HG03025 (cell line): ENCODE measurements around the gene FIG4.
"Not testable (repeated sequence)": the region's sequence is repeated elsewhere in the genome, so short reads cannot be mapped to it uniquely, and the experiment has no call there.

ENCODE experiments used
- ATAC-seq: cut with Tn5 transposase; IDR thresholded peaks from one replicate; pipeline ENCODE4 v1.9.1; 2021; ENCODE audit warnings: mild to moderate bottlenecking, moderate library complexity; ENCODE audit not compliant: unreplicated experiment, low FRiP score

Gene FIG4

GRCh38 chr6:109690737-109691621, at the start of gene FIG4, which contains the start of gene AK9:
FIG4 (plus strand) TSS chr6:109691296; CDS start chr6:109691436, 140 bp downstream.
AK9 (minus strand) TSS chr6:109691202; CDS start chr6:109675745, 15,457 bp downstream.
- ATAC-seq, result peak; percentile 93

DNA sequence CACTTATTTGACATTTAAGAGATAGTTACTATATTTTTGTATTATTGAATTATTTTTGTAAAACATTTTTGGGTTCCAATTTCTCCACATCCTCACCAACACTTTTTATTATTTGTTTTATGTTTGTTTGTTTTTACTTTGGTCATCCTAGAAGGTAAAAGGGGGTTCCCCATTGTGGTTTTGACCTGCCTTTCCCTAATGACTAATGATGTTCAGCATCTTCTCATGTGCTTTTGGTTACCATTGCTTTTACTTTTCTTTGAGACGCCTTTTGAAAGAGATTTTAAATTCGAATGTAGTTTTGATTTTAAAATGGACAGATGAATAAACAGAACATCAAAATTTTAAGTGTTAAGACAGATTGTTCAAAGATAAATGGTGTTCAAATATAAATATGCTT, 47.0 kb upstream of the FIG4 start:
- ATAC-seq, result no peak

GRCh38 chr6:109653264-109653663, 37.8 kb upstream of the FIG4 start:
- ATAC-seq, result no peak

- ATAC-seq, result no peak
These were observed 35.3 kb upstream of the FIG4 start for GRCh38 chr6:109655761-109656262.

- ATAC-seq, result no peak
These were observed 30.4 kb upstream of the FIG4 start for GRCh38 chr6:109660526-109661320.

DNA sequence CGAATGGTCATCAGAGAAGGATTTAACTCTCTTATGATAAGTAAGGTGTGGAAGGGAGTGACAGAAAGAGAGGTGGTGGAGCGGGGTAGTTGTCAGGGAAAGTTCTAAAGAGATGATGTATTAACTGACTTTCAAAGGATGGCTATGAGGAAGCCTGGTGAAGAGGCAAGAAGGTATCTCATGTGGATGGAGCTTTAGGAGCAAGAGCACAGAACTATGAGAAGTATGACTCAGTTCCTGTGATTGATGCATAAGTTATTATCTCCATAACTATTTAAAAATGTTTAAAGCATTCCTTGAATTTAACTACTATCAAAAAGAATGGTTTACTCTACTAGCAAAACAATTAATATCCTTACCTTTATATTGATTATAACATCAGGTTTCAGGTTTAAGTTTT, 28.9 kb upstream of the FIG4 start:
- ATAC-seq, result no peak

GRCh38 chr6:109669811-109670210, 21.3 kb upstream of the FIG4 start:
- no peak for ATAC-seq

DNA sequence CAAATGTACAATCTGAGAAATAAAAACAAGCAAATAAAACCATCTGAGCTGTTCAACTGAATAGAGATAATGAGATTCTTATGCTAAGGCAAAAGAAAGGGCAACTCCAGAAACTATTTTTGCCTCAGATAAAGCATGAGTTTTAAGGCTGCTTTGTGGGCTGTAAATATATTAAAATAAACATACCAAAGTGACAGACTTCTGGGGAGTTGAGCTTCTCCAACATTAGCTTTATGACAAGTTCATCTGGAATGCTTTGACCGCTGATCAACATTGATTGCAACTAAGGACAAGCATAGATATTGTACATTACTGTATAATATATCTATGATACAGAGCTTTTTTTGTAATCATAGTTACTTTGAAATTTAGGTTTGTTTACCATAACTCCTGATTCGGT, 19.4 kb upstream of the FIG4 start:
- ATAC-seq, result no peak

DNA sequence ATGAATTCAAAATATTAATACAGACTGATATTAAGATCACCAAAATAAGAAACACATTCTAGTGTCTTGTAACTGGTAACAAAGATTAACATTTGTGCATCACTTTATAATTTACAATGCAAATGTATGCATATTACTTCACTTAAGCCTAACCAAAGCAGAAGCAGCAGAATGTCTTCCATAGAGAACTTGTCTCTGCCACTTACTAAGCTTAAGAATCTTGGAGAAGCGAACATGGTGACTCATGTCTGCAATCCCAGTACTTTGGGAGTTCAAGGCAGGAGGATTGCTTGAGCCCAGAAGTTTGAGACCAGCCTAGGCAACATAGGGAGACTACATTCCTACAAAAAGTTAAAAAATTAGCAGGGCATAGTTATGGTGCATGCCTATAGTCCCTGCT, 18.9 kb upstream of the FIG4 start:
- ATAC-seq, result no peak

GRCh38 chr6:109672839-109673238, 18.3 kb upstream of the FIG4 start:
- no peak for ATAC-seq

DNA sequence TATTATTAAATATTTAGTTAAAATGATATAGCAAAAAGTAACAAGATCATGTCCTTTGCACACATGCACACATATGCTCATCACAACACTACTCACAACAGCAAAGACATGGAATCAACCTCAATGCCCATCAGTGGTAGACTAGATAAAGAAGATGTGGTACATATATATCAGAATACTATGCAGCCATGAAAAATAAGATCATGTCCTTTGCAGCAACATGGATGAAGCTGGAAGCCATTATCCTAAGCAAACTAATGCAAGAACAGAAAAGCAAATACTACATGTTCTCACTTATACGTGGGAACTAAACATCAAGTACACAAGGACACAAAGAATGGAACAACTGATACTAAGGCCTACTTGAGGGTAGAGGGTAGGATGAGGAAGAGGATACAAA, 14.4 kb upstream of the FIG4 start:
- ATAC-seq, result no peak

DNA sequence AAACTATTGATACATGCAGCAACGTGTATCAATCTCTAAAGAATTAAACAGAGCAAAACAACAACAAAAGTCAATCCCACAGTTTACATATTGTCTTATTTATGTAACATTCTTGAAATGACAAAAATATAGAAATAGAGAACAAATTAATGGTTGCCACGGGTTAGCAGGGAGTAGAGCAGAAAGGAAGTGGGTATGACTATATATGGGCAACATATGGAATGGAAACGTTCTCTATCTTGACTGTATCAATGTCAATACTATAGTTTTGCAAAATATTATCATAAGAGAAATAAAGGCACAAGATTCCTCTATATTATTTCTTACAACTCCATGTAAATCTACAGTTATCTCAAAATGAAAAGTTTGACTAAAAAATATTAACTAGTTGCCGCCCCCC, 12.9 kb upstream of the FIG4 start:
- ATAC-seq, result no peak

DNA sequence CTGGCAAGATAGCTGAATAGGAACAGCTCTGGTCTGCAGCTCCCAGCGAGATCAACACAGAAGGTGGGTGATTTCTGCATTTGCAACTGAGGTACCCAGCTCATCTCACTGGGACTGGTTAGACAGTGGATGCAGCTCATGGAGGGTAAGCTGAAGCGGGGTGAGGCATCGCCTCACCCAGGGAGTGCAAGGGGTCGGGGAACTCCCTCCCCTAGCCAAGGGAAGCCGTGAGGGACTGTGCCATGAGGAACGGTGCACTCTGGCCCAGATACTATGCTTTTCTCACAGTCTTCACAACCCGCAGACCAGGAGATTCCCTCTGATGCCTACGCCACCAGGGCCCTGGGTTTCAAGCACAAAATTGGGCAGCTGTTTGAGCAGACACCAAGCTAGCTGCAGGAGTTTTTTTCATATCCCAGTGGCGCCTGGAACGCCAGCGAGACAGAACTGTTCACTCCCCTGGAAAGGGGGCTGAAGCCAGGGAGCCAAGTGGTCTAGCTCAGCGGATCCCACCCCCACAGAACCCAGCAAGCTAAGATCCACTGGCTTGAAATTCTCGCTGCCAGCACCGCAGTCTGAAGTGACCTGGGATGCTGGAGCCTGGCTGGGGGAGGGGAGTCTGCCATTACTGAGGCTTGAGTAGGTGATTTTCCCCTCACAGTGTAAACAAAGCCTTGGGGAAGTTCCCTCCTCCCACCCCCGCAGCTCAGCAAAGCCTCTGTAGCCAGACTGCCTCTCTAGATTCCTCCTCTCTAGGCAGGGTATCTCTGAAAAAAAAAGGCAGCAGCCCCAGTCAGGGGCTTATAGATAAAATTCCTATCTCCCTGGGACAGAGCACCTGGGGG, 12.2 kb upstream of the FIG4 start:
- ATAC-seq, result not testable (repeated sequence)

DNA sequence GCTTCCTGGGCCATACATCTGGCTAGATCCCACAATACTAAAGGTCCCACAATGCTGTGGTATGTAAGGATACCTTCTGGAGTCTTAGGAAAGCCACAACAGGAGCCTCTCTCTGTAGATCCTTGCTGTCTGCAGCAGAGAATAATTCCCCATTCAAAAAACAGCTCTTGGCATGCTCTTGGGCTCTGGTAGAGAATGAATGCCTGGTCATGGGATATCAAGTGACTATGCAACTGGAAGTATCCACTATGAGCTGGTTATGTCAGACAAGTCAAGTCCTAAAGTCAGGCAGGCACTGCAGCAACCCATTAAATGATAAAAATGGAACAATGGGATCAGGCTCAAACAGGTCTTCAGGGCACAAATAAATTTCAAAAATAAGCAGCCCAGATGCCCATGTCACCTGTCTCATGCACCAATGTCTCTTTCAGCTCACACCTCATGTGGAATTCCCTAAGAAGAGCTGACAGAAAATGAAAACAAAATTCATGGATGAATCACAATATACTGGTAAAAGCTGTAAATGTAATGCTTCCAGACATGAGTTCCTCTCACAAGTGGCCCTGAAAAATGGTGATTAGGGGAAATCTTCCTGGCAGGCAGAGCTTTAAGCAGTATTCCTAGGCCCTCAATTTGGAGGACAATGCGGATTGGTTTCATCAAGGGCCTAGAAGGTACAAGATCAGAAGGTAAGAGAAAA, 4.4 kb upstream of the FIG4 start:
- ATAC-seq, result no peak

- no peak for ATAC-seq
These were observed 3.8 kb upstream of the FIG4 start for GRCh38 chr6:109687271-109687761.

GRCh38 chr6:109690373-109690736, 741 bp upstream of the FIG4 start:
- peak; percentile 39 for ATAC-seq

- ATAC-seq, result peak; percentile 46
These were observed 2.0 kb downstream of the FIG4 start for GRCh38 chr6:109693111-109693510.

DNA sequence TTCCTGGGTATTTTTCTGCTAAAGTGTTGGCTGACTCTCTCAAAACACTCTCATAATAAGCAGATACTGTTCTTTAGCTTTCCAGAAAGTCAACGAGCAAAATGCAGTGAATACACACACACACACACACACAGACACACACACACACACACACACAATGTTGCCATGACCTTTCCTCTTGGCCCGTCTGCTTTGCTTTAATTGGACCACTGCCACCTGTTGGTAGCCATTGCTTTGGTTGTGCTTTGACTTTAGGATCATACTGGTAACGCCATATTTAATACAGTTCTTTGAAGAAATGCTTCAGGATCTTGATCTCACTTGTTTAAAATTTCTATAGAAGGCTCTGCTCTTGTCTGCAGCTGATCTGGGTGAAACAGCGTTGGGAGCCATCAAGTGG, 4.4 kb downstream of the FIG4 start:
- no peak for ATAC-seq

- no peak for ATAC-seq
These were observed 5.3 kb downstream of the FIG4 start for GRCh38 chr6:109696355-109696754.

DNA sequence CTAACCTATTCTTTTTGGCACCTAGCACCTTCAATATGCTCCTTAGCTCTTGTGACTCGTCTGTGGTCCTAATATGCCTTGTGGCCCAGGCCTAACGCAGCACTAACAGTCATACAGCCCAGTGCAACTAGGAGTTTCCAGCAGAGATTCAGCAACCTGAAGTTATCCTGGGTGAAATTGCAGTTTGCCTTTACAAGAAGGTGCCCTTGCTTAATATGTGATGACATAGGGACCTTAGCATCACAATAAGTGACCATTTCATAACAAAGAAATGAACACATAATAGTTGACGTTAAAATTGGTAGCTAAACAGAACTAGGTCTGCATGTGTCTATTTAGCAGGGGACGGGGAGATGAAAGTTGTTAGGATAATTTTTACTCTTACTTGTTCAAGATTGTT, 10.1 kb downstream of the FIG4 start:
- ATAC-seq, result no peak
